Measurements from ENCODE around the gene CDR2.

The CDR2 gene

DNA sequence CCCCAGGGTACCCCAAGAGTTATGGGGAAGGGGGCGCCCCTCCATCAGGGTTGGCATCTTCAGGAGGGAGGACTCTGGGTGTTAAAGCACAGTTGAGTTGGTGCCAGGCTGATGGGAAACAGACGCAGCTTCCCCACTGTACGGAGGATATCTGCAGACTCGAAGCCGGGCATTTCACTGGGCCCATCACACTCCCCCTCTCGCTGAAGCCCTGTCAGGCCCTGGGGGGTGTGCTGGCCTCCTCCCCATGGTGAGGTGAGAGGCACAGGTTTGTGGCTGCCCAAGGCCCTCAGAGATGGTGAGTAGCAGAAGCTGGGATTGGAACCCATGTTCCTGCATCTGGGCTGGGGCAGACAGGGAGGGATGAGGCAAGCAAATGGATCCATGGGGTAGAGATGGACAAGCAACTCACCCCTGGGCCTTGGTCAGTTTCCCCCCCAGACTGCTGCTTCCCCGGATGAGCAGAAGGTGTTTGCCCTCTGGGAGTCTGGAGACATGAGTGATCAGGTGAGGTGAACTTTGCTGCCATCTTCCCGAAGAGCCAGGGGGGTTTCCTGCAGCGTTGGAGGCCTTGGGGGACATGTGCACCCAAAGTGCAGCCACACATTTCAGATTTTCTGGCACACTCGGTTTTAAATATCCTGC is 46.2 kb downstream of the CDR2 start:
- H3K4me3 ChIP-seq (replicated peaks; ENCODE audit: insufficient read depth, low read length), result no peak overlapping the region
- no peak for DNase-seq (ENCODE audit: low read depth in 1 of 2, low spot score in 1 of 2)
- H3K27ac ChIP-seq (replicated peaks), result no peak overlapping the region
- TF ChIP-seq, protein P1, sequence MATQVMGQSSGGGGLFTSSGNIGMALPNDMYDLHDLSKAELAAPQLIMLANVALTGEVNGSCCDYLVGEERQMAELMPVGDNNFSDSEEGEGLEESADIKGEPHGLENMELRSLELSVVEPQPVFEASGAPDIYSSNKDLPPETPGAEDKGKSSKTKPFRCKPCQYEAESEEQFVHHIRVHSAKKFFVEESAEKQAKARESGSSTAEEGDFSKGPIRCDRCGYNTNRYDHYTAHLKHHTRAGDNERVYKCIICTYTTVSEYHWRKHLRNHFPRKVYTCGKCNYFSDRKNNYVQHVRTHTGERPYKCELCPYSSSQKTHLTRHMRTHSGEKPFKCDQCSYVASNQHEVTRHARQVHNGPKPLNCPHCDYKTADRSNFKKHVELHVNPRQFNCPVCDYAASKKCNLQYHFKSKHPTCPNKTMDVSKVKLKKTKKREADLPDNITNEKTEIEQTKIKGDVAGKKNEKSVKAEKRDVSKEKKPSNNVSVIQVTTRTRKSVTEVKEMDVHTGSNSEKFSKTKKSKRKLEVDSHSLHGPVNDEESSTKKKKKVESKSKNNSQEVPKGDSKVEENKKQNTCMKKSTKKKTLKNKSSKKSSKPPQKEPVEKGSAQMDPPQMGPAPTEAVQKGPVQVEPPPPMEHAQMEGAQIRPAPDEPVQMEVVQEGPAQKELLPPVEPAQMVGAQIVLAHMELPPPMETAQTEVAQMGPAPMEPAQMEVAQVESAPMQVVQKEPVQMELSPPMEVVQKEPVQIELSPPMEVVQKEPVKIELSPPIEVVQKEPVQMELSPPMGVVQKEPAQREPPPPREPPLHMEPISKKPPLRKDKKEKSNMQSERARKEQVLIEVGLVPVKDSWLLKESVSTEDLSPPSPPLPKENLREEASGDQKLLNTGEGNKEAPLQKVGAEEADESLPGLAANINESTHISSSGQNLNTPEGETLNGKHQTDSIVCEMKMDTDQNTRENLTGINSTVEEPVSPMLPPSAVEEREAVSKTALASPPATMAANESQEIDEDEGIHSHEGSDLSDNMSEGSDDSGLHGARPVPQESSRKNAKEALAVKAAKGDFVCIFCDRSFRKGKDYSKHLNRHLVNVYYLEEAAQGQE (IDR thresholded peaks at IDR 0.05; ENCODE audit: insufficient replicate concordance, low read depth), result no peak
- H3K27me3 ChIP-seq (ENCODE audit: insufficient read depth, poor library complexity, severe bottlenecking), result no peaks in the 10 kb centered on the region

DNA sequence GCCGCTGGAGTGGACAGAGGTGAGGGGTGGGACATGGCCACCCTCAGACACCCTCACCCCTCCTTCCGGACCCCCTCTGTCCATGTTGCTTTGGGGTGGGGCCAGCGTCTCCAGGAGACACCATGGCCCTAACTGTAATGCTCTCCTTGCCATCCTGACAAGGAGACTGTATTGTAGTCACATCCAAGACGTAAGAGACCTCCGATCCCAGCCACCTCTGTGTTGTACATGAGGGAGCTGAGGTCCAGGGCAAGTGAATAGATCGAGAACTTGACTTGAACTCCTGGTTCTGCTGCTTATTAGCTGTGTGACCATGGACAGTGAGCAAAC is 47.0 kb downstream of the CDR2 start:
- TF ChIP-seq SPI1 (IDR thresholded peaks at IDR 0.05; ENCODE audit: borderline replicate concordance, low read depth) (no peak), GABPA (IDR thresholded peaks at IDR 0.05; ENCODE audit: low read depth) (no peak)
- TF ChIP-seq, protein P2, sequence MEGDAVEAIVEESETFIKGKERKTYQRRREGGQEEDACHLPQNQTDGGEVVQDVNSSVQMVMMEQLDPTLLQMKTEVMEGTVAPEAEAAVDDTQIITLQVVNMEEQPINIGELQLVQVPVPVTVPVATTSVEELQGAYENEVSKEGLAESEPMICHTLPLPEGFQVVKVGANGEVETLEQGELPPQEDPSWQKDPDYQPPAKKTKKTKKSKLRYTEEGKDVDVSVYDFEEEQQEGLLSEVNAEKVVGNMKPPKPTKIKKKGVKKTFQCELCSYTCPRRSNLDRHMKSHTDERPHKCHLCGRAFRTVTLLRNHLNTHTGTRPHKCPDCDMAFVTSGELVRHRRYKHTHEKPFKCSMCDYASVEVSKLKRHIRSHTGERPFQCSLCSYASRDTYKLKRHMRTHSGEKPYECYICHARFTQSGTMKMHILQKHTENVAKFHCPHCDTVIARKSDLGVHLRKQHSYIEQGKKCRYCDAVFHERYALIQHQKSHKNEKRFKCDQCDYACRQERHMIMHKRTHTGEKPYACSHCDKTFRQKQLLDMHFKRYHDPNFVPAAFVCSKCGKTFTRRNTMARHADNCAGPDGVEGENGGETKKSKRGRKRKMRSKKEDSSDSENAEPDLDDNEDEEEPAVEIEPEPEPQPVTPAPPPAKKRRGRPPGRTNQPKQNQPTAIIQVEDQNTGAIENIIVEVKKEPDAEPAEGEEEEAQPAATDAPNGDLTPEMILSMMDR (IDR thresholded peaks at IDR 0.05; ENCODE audit: insufficient read depth, low read length), result no peak
- TF ChIP-seq, protein P1 (IDR thresholded peaks at IDR 0.05; ENCODE audit: insufficient replicate concordance, low read depth), result no peak
- H3K27me3 ChIP-seq (ENCODE audit: insufficient read depth, poor library complexity, severe bottlenecking), result no peaks in the 10 kb centered on the region

DNA sequence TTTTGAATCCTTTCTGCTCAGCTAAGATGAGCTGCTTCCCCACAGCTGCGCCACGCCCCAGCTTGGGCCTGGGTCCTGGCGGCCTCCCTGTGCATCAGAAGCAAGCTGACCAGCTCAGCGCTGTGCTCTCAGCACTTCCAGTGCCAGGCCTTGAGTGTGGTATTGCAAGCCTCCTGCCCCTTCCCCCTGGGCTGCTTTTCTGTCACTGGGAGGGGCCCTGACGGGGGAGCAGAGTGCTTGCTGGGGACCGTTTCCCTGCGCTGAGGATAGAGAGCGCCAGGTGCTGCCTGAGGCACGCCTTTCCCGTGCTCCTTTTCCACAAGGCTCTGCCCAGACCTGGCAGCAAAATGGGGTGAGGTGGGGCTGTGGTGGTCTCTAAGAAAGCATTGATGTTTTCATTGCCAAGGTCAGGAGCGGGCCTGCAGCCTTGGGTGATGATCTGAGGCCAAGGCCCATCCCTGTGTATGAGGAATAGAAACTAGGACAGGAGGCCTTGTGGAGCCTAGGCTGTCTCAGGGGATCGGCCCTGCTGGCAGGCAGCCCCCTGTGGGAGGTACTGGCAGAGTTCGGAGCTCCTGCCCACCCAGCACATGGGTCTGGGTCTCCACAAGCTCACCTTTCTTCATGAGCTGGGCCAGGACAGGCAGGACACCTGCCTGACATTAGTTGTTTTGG is 47.5 kb downstream of the CDR2 start:
- no peak for DNase-seq (ENCODE audit: low read depth in 1 of 2, low spot score in 1 of 2)
- H3K27ac ChIP-seq (replicated peaks), result no peak overlapping the region
- H3K4me3 ChIP-seq (replicated peaks; ENCODE audit: insufficient read depth, low read length), result no peak overlapping the region
- TF ChIP-seq GABPA (IDR thresholded peaks at IDR 0.05; ENCODE audit: low read depth), result no peak
- TF ChIP-seq, protein P2 (IDR thresholded peaks at IDR 0.05; ENCODE audit: insufficient read depth, low read length), result no peak
- TF ChIP-seq, protein P1 (IDR thresholded peaks at IDR 0.05; ENCODE audit: insufficient replicate concordance, low read depth), result no peak
- TF ChIP-seq SPI1 (IDR thresholded peaks at IDR 0.05; ENCODE audit: borderline replicate concordance, low read depth), result no peak
- no peak for TF ChIP-seq POLR2AphosphoS5 (IDR thresholded peaks at IDR 0.05; ENCODE audit: low read depth)
- no peaks in the 10 kb centered on the region for H3K27me3 ChIP-seq (ENCODE audit: insufficient read depth, poor library complexity, severe bottlenecking)

More for the DNA sequence above, 47.0 kb downstream of the CDR2 start:
- Histone ChIP-seq H3K27ac (replicated peaks) (no peak overlapping the region), H3K4me3 (replicated peaks; ENCODE audit: insufficient read depth, low read length) (no peak overlapping the region)
- DNase-seq (ENCODE audit: low read depth in 1 of 2, low spot score in 1 of 2), result no peak
